ENCODE data around the gene GATA3.

- TF ChIP-seq CTCF (IDR thresholded peaks at IDR 0.05) (no peak), POLR2A (IDR thresholded peaks at IDR 0.05) (no peak)
These were observed 62.0 kb downstream of the GATA3 start for GRCh38 chr10:8116474-8116873.

Measured in esophagus squamous epithelium (tissue), 4 donors.